ENCODE measurements around the gene CTSG. TPM values are rescaled to one million over a fixed set of nuclear protein-coding genes. Genes with fewer than 3 reads are reported as not detected.

CTSG gene, protein sequence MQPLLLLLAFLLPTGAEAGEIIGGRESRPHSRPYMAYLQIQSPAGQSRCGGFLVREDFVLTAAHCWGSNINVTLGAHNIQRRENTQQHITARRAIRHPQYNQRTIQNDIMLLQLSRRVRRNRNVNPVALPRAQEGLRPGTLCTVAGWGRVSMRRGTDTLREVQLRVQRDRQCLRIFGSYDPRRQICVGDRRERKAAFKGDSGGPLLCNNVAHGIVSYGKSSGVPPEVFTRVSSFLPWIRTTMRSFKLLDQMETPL
- not detected in 2 replicates for total RNA-seq

DNA sequence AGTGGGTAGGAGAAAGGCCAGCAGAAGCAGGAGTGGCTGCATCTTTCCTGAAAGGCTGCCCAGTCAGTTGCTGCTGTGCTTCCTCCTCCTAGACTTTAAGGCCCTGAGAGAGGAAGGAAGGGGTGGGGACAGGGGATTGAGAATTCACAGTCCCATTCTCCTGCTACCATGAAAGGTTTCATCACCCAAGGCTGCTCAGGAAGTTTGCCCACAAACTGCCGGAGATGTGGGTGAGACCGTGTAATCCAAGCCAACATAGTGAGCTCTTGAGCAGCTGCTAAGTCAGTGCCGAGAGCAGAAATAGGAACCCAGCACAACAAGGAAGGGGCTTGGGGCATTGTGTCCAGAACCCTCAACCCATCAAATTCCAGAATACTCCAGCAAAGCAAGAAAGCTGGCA is at the start of gene CTSG:
CTSG (minus strand) TSS at position 69 of the 400 bp plus-strand sequence; CDS start at position 42, 27 bp downstream.

DNA sequence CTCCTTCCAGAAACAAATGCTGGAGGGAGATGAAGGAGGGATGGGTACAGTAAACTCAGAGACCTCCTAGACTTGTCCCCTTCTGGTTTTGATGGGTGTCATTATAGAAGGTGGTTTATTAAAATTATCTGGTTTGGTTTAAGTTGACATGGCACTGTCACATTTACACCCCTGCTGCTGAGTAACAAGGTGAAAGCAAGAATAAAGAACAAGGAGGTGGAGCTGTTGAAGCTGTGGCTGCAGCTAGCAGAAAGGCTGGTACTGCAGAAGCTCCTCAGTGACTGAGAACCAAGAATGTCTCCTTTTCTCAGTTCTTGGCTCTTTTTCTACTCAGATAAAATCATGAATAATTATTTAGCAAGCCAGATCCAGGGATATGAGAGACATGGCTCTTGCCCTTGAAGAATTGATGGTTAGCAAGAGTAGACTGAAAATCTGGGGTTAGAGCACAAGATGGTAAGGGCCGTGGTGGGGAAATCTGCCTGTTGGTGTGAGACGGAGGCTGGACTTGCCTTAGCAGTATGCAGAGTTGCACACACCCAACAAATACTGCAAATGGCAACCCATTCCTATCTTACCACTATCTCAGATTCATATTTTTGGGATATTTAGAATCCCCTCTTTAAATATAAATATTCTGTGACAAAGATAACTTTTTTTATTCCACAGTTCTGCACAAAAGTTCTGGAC is 33.8 kb upstream of the CTSG start, which contains the start of gene GZMH:
GZMH (minus strand) TSS at position 31 of the 690 bp plus-strand sequence. CDS start 72 bp downstream, outside the sequence.

Other genes with a start within 250 kb of the CTSG start
- 2.6 and 2.9 TPM in 2 replicates for gene ADCY4, start 241.2 kb downstream of the CTSG start, total RNA-seq
- gene RIPK3, start 236.3 kb downstream of the CTSG start, total RNA-seq = 0.19 and 0.40 TPM in 2 replicates
- 32.8 and 34.5 TPM in 2 replicates for gene NFATC4, start 208.1 kb downstream of the CTSG start, total RNA-seq
- gene NYNRIN, start 177.2 kb downstream of the CTSG start, total RNA-seq = 4.1 and 6.5 TPM in 2 replicates
- 3.0 and 4.5 TPM in 2 replicates for gene CBLN3, start 146.6 kb downstream of the CTSG start, total RNA-seq
- 48.1 and 48.2 TPM in 2 replicates for gene KHNYN, start 146.3 kb downstream of the CTSG start, total RNA-seq
- 10.1 and 15.1 TPM in 2 replicates for gene SDR39U1, start 133.5 kb downstream of the CTSG start, total RNA-seq
- not detected in 2 replicates for gene CMA1, start 68.0 kb downstream of the CTSG start, total RNA-seq
- not detected in 2 replicates for gene GZMH, start 33.4 kb upstream of the CTSG start, total RNA-seq
- 0.13 TPM in 1 of 2 replicates, not detected in the other for gene GZMB, start 57.9 kb upstream of the CTSG start, total RNA-seq